HG03060 (cell line): ENCODE measurements around the gene BIRC5.

Experiments
- ATAC-seq: cut with Tn5 transposase; IDR thresholded peaks from one replicate; pipeline ENCODE4 v1.9.1; 2021; ENCODE audit warnings: low read depth, moderate number of reproducible peaks; ENCODE audit not compliant: unreplicated experiment

The BIRC5 gene

DNA sequence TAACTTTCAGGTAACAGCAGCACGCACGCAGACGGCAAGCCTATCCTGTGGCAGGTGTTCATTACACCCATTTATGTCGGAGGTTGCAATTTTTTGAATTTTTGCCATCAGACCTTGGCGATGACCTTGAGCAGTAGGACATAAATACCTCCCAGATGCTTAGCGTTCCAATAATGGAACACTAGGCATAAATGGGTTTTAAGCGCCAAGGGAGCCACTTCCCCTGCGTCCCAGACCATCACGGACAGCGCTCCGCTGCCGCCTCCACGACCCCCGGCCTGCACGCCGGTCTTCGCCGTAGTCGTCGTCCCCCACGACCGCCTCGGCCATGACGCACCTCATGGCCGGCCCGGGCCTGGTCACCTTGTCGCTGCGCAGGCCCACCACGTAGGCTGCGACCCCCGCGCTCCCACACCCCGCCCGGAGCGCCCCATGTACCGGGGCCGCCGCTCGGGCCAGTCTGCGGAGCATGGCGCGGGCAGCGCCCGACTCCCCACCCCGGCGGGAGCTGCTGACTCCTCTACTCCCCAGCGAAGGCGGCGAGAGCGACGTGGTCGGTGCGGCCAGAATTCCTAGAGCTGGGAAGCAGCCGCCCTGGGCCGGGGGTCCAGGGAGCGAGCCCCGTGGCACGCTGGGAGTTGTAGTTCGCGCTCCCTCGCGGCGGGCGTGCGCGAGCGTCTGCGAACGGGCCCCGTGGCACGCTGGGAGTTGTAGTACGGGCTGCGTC, 40.1 kb downstream of the BIRC5 start:
- no peak for ATAC-seq

DNA sequence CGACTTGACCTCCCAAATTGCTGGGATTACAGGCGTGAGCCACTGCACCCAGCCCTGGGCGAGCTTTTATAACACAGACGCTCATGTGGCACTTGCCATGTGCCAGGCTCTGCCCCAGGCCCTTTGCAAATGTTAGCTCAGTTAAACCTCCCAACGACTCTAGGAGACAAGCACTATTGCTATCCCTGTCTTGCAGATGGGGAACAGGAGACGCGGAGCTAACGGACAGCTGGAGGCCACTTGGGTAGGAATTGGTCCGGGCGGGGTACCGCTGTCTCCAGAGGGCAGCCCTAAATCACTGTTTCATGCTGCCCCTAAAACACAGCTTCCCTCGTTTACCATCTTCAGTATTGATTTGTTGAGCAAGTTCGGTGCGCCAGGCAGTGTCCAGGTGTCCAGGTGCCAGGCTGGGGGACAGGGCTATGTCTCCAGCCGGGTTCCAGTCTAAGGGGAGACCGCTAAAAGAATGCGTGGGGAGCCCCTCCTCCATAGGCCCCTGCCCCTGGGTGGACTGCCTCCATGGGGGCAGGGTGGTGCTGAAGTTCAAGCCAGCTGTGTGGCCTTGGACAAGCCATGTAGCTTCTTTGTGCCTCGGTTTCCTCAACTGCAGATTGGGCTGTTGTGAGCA, 41.1 kb downstream of the BIRC5 start:
- no peak for ATAC-seq

DNA sequence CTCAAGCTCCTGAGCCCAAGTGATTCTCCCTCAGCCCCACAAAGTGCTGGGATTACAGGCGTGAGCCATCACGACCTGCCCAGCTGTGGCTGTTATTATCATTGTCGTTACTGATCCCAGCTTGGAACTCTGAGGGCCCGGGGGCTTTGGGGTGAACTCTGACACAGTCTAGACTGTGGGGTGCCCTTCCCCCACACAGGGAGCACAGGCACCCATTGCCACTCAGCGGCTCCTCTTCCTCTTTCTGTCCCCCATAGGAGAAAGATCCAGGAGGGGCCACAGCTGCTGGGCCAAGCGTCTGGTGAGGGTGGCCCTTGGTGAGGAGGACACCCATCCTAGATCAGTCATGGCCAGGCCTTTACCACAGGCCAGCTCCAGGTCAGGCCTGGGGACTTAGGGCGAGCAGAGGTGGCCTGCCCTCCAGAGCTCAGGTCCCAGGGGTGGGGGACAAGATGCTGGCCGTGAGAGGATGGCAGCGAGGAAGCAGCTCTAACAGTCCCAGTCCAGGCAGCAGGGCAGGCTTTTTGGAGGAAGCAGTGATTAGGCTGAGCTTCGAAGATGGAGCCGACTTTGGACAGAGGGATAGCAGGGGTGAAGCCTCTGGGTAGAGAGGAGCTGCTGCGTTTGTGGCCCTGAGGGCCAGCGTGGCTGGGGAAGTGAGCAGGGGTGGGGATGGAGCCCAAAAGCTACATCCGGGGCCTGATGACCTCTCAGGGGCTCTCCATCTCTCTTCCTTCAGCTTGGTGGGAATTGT, 42.1 kb downstream of the BIRC5 start:
- ATAC-seq = no peak

DNA sequence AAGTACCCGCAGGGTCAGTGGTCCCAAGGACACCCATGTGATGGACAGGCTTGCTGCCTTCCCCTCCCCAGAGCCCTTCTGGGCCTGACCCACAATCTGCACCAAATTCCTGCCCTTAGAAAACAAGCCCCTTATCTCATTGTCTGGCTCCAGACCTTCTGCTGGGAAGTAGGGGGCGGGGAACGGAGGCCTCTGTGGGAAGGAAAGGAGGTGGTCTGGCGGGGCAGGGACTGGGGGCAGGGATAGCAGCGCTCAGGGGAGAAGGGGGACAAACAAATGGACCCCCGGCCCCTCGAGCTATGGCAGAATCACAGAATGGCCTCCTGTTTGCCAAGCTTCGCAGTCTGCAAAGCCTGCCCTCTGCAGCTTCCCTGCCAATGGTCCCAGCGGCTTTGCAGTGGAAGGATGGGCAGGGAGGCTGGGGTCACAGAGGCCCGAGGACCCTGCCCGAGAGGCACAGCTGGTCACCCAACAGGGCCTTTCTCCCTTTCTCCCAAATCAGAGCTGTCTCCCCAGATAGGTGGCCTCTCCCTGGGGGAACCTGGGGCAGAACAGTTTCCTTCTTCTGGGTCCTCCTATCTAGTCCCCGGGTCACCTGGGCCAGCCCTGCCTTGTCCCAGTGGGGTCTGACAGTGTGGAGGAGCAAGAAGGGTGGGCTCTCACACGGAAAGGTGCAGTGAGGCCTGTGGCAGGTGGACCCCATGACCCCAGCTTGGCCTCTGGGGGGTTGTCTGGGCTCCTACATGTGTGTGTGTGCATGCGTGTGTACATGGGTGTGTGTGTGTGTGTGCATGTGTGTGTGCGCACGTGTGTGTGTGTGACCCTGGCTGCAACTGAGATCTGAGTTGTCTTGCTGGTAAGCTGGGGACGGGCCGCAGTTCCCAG, 42.9 kb downstream of the BIRC5 start:
- ATAC-seq = no peak

DNA sequence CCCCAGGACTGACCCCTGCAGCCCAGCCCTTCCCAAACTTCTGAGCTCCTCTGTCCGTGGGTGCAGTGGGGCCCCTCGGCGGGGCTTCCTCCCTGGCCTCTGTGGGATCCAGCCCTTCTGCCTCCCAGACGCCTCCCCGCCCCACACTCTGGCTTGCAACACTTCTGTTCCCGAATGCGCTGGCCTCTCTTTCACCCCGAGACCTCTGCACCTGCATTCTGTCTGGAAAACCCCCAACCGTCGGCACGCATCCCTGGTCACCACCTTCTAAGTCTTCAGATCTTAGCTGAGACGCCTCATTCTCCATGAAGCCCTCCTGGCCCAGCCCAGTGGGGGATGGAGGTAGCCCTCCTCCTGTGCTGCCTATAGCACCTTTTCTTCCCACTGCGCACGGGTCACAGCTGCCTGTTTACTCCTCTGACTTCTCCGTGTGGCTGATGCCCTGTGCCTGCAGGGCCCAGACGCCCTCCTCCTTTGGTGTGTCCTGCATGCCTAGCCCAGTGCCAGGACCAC, 43.8 kb downstream of the BIRC5 start:
- ATAC-seq = no peak

DNA sequence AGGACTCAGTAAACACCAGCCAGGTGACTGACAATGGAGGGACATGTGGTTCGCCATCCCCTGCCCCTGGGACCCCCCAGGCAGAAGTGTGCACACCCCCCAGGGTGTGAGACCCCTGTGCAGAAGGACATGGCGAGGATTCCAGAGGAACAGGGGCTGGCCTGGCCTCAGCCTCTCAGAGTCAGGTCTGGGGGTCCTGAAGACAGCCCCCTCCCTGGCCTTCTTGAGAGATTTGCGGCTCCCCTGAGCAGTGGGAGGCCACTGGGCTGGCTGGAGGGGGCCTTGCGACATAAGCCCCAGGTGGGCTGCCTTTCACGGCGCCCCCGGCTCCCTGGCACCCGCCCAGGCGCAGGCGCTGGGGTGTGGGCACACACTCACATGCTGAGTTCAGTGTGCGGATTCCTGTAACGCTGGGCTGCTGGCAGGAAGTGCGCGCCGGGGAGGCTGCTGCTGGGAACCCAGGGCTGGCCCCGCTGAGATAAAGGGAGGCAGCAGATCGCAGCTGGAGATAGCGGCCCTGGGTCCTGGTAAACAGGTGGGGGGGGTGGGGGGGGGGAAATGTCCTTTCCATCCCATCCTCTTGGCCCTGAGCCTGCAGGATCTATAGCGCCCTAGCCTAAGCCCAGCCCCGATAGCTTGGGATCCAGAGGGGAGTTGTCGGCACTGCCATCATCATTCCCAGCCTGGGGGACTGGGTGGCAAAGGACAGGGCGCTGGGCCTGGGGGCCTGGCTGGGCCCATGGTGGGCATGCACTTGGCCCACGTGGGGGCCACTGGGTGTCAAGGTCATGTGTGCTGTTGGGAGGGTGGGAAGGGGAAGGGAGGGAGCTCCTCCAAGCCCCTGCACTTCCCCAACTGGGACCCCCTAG, 44.5 kb downstream of the BIRC5 start:
- ATAC-seq = no peak

DNA sequence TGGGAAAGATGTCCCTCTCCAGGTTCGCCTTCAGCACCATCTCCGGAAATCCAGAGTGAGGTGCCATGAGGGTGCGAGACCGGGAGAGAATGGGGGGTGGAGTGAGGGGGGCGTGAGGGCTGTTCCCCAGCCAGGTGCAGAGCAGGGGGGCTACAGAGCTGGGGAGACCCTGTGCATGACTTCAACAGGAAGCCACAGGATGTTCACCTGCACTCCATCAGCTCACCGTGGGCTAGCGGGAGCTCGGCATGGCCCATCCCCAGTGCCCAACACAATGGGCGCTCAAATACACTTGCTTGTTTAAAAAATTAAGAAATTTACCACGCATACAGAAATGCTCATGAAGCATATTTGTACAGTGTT, 45.1 kb downstream of the BIRC5 start:
- no peak for ATAC-seq

DNA sequence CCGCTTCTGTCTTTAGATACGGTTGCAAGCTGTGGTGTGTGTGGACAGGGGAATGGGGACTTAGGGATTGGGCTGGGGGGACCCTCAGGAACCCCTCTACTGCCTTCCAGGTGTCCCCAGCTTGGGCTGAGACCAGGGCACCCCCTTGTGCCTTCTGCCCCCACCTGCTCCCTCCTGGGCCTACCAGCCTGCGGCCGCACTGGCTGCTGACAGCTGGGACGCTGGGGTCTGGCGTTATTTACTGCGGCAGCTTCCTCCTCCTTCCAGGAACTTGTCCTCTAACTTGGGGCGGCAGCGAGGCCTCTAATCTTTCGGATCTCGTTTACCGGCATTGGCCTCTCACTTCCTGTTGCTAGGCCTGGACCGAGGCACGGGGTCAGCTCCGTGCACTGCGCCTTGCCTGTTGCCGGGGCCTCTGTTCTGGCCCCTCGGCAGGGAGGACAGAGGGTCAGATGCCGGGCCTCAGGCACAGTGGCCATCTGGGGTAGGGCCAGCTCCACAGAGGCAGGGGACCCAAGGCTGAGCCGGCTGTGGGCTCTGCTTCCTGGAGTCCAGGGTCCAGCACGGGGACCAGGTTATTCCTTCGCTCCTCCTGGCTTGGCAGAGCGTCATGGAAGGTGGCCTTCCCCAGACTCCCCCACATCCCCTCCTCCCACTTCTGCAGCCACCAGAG, 49.1 kb downstream of the BIRC5 start:
- no peak for ATAC-seq

DNA sequence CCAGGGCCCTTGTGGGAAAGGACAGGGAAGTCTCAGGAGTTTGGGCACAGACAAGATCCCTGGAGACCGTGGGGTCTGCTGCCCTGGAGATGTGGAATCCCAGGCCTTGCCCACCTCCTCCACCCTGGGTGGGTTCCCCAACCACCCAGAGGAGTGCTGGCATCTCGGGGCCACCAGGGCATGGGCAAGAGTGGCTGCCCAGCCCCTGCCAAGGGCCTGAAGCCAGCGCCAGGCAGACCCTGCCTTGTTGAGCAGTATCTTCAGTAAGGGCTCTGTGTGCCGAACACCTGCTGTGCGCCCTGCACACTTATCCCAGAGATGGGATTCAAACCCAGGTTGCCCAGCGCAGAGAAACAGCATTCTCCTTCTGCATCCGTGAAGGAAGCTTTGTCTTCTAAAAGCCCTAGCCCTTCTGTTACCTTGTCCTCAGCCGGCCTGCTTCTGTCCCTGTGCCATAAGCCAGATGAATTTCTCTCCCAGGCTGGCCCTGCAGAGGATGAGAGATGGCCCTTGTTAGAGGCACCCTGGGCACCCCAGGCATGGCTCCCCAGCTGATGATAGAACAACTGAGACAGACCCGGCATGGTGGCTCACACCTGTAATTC, 49.8 kb downstream of the BIRC5 start:
- ATAC-seq = no peak

DNA sequence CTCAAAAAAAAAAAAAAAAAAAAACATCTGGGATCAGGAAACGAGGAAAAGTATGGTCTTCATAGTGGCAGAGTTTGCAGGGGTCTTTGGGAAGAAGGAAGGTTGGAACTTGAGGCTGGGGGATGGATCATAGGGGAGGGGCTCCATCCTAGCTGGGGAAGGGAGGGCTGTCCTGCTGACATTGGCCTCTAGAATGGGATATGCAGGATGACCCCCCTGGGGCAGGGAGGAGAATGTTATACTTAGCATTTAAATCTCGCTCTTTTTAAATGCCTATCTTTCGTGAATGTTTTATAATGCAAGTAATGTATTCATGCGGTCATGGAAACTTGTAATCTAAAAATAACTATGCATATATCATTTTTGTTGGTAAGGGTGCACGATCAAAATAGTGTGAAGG, 50.5 kb downstream of the BIRC5 start:
- no peak for ATAC-seq

DNA sequence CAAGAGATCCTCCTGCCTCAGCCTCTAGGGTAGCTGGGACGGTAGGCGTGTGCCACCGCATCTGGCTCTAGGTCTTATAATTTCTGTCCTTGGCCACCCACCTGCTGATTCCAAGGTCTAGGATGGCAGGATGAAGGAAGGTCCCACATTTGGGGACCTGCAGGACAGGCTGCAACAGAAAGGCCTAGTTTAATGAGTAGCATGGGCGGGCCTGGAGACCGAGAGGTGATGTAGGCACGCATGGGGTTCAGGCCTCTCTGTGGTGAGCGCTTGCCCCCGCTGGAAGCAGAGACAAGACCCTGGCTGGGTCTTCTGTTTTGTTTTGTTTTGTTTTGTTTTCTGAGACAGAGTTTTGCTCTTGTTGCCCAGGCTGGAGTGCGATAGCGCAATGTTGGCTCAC, 51.1 kb downstream of the BIRC5 start:
- ATAC-seq = no peak

DNA sequence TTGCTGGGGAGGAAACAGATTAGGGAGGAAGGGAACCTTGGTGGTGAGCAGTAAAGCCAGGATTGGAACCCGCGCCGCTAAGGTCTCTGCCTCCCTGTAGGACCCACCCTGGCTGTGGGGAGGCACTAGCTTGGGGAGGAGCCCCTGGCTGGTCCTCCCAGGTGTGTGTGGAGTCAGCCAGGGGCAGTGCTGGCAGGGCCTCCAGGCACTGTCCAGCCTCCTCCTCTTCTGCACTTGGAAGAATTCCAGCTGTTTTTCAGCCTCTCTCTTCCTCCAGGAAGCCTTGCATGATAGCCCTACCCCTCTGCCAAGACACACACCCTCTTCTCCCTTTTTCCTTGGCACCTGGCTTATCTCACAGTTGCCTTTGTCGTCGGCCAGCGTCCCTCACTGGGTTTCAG, 52.2 kb downstream of the BIRC5 start:
- ATAC-seq = no peak

DNA sequence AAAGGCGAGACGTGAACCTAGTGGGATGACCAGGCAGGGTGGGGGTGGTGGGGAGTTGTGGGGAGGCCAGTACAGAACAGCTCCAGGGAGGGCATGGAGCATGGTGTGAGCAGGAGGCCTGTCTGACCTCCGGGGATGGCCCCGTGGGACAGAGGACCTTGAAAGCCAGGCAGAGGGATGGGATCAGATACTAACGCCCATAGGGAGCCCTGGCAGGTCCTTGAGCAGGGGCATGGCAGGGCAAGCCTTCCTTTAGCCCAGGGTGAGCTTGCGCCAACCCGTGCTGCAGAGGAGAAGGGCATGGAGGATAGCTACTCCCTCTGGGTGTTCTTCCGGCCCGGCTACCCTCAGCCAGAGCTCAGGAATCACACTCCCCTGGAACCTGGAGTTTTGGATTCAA, 52.7 kb downstream of the BIRC5 start:
- no peak for ATAC-seq

DNA sequence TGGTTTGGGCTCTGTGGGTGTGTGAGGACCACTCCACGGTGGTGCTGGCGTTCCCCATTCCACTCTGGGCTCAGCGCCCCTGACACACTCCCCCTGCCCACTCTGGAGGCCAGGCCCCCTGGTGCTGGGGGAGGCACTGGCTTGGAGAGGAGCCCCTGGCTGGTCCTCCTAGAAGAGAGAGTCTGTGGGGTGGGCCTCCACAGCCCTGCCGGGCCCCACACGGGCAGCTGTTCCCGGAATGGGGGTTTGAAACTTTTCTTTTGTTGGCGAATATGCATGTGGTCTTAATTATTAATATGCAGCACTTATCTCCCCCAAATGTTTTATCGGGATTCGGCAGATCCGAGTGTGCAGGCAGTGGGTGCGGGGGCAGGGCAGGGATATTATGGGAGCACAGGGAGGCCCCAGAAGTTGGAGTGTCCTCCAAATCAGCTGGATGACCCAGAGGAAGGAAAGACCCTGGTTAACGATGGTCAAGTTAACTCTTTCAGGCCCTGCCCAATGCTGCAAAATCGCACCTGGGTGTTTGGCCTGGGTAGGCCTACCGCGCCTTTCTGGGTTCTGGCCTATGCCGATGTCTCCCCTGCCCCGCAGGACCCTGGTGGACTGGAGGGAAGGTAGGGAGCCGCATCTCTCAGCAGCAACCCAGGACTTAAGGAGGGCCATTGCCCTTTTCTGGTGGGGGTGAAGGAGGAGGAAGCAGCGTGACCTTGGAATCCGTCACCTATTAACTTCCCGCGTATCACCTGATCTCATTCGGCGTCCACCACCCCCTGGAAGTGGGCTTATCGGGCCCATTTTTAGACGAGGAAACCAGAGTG, 53.4 kb downstream of the BIRC5 start:
- no peak for ATAC-seq

DNA sequence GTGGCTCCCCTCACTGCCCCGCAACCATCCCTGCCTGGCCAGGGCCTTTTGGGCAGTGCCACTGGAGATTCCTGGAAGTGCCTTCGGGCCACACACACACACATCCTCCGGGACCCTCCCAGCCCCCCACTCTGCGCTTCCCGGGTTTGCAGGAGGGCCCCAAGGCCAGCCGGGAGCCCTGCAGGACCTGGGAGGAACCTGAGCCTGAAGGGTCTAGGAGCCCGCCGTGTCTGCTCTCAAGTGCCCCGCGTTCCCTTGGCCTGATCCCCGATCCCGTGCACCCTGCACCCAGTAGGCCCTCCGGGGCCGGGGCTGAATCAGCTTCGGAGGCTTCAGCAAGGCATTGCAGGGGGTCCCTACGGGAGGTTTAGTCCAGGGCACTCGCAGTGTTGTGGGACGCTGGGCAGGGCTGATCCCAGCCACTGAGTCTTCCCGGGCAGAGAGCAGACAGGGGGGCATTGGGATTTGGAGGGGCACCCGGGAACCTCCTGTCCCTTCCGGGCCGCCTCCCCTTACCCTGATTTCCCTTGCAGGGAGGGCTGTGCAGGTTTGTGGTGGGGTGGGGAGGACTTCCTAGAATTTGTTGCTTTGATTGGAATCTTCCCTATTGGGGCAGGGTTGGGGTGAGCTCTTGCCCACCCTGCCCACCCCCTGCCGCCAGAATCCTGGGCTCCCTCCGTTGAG, 54.3 kb downstream of the BIRC5 start:
- ATAC-seq = no peak

DNA sequence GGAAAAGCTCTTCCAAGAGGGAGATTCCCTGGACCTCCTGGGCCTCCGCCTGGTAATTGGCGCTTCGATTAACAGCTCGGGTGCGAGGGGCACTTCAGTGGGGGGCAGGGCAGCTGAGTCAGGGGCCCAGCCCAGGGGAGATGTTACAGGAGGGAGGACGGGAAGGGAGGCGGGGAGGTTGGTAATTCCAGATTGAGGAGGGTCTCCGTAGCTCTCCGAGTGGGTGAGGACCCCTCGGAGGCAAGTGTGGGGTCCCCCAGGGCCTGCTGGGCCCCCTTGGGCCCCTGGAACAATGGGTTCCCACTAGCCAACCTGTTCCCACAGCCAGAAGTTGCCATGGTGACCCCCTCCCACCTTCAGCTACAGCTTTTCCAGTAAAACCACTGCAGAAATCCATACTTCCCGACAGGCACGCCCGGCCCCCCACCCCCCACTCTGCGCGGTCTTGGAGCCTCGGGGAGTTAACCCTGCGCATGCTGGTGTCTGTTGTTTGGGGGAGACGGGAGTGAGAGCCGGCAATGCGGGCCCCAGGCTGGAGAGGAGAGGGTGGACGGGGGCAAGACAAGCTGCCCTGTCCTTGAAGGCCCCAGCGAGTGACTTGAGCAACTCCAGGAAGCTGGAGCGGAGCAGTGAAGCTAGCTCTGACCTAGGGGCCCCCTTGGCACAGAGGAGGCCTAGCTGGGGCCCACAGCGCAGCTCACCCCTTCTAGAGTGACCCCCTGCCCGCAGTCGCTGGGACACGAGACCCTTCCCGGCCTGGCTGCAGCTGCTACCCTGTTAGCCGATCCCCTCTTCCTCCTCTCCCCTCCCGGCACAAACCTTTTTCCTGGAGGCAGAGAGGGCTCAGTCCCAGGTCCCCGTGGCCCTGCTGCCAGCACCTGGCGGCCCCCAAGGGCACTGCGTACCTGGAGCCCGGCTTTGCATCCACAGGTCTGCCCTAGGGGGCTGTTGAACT, 55.2 kb downstream of the BIRC5 start:
- no peak for ATAC-seq
